ENCODE data around the gene ATG9A.

DNA sequence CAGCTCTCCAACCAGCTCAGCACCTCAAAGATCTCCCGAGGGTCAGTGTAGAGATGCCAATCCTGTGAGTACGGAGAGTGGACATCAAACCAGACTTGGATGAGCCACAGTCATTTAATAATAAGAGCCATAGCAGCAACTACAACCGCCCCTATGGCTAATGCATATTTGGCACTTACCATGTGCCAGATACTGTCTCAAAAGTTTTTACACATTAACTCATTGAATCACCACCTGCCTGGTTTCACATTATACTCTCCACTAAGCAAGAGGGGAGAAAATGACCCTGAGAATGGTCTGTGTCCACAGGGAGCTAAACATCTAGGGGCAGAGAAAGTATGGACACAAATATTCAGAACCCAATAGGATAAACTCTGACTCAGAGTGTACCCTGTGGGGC, 55.3 kb downstream of the ATG9A start:
- TF ChIP-seq POLR2AphosphoS5 (IDR thresholded peaks at IDR 0.05; ENCODE audit: low read depth, low read length) (no peak), POU2F2 (IDR thresholded peaks at IDR 0.05; ENCODE audit: low read depth, low read length) (no peak)

Data from GM12891 (cell line).